MG63 (cell line): Measurements from ENCODE around the gene TCN2. TPM values are rescaled to one million over a fixed set of nuclear protein-coding genes. Genes with fewer than 3 reads are reported as not detected.
"Not testable (repeated sequence)": the region's sequence is repeated elsewhere in the genome, so short reads cannot be mapped to it uniquely, and the experiment has no call there.

Source experiments
- DNase-seq: peaks from one replicate; pipeline ENCODE4 v3.0.0-alpha.2; 2020
- H3K27me3 ChIP-seq: fragments of 250-450 bp; sonication (Bioruptor Pico); 2 replicates; pipeline ENCODE4 v1.5.1; 2020; ENCODE audit warnings: mild to moderate bottlenecking, moderate library complexity
- H3K36me3 ChIP-seq: fragments of 250-450 bp; sonication (Bioruptor Pico); 2 replicates; pipeline ENCODE4 v1.5.1; 2020; ENCODE audit warnings: mild to moderate bottlenecking, moderate library complexity
- H3K4me3 ChIP-seq: fragments of 250-450 bp; sonication (Bioruptor Pico); 2 replicates; pipeline ENCODE4 v1.5.1; 2020; ENCODE audit warnings: mild to moderate bottlenecking, moderate library complexity
- H3K9me3 ChIP-seq: fragments of 250-450 bp; sonication (Bioruptor Pico); 2 replicates; pipeline ENCODE4 v1.5.1; 2020; ENCODE audit warnings: mild to moderate bottlenecking, moderate library complexity
- total RNA-seq: library from RNA; depleted of rRNA; stranded (reverse); fragments of >200 nt; shearing (Covaris generic); gene quantifications from 2 replicates; pipeline ENCODE4 v1.2.3, GENCODE V29; 2014; ENCODE audit warnings: low replicate concordance; rRNA removed

The TCN2 gene
- total RNA-seq = 1.2 TPM in 1 of 2 replicates, not detected in the other

DNA sequence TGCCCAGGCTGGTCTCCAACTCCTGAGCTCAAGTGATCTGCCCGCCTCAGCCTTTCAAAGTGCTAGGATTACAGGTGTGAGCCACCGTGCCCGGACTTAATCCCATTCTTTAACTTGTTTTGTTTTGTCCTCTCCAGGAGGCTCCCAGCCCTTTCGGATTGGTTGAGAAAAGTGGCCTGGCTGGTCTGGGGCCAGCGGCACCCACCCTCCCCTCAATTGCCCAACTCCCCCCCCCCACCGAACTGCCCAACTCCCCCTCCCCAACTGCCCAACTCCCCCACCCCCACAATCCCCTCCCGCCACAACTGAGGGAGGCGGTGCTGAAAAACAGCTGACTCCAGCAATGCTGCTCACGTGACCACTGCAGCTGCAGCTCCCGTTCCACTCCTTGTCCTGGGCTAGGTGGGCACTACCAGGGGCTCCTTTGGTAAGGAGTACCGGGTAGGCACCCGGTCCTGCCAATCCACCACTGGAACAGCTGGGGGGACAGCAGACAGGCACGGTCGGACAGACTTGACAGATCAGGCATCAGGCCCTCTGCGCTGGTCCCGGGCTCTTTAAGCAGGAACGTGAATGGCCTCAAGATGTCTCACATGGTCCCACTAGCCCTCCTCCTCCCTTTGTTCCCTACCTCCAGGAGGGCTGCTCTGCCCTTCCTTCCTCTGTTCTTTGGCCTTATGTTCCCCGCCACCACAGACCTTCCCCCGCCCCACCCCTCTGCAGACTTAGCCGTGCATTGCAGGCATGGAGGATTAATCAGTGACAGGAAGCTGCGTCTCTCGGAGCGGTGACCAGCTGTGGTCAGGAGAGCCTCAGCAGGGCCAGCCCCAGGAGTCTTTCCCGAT lies at the start of gene TCN2:
Gene TCN2 (plus strand): TSS at position 720 of the 845 bp plus-strand sequence. CDS start 158 bp downstream, outside the sequence.
- DNase-seq = no peak

DNA sequence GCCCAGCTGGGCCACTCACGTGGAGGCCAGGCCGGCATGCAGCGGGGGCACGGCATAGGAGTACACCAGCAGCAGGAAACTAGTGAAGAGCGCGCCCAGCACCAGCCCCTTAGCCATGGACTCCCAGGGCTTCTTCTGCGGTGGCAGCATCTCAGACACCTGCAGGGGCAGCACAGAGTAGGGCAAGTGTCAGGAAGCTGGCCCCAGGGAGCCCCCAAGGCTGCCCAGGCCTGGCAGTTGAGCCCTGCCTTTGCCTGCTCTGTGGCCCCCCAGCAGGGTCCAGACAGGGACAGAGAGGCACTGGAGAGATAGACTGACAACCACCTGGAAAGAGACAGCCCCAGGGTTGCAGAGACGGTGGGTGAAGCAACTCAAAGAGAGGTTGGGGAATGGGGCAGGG lies 49.7 kb upstream of the TCN2 start:
- Histone ChIP-seq H3K9me3 (no peaks in the 10 kb centered on the region), H3K27me3 (no peaks in the 10 kb centered on the region), H3K36me3 (no peaks in the 10 kb centered on the region), H3K4me3 (no peak overlapping the region)
- DNase-seq = no peak

More for the DNA sequence above, at the start of gene TCN2:
- no peaks in the 10 kb centered on the region for H3K9me3 ChIP-seq
- no peaks in the 10 kb centered on the region for H3K27me3 ChIP-seq
- no peaks in the 10 kb centered on the region for H3K36me3 ChIP-seq
- no peak within 1 kb of the TSS for H3K4me3 ChIP-seq

DNA sequence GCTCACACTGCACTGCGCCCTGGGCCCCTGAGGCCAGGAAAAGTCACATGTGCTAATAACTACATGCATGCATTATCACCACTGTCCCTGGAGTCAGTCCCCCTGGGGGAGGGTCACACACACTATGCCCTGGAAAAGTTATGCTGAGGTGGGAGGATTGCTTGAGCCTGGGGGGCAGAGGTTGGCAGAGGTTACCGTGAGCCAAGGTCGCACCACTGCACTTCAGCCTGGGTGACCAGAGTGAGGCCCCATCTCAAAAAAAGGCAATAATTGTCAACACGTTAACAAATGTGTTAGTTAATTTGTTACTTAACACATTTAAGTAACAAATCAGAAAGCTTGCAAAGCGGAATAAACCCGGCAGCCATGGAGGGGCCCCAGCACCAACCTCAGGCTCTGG lies 47.1 kb upstream of the TCN2 start:
- Histone ChIP-seq H3K4me3 (no peak overlapping the region), H3K9me3 (no peaks in the 10 kb centered on the region), H3K27me3 (no peaks in the 10 kb centered on the region), H3K36me3 (no peaks in the 10 kb centered on the region)
- DNase-seq = no peak

DNA sequence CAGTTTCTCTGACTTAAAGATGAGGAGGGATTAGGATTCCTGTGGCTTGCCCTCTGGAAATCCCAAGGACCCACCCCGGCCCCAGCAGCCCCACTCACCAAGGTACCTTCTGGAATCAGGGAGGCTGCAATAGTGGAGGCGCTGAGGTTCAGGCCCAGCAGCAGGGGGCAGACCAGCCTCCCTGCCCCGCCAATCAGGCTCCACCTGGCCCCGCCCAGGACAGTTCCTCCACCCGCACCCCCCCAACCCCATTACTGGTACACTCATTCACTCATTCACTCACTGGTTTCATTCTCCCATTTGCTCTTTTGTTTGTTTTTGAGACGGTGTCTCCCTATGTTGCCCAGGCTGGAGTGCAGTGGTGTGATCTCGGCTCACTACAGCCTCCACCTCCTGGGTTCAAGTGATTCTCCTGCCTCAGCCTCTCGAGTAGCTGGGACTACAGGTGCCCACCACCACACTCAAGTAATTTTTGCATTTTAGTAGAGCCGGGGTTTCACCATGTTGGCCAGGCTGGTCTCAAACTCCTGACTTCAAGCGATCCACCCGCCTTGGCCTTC lies 46.3 kb upstream of the TCN2 start:
- DNase-seq = peak; percentile 38
- H3K27me3 ChIP-seq, H3K4me3 ChIP-seq, H3K9me3 ChIP-seq, H3K36me3 ChIP-seq: not testable (repeated sequence)

DNA sequence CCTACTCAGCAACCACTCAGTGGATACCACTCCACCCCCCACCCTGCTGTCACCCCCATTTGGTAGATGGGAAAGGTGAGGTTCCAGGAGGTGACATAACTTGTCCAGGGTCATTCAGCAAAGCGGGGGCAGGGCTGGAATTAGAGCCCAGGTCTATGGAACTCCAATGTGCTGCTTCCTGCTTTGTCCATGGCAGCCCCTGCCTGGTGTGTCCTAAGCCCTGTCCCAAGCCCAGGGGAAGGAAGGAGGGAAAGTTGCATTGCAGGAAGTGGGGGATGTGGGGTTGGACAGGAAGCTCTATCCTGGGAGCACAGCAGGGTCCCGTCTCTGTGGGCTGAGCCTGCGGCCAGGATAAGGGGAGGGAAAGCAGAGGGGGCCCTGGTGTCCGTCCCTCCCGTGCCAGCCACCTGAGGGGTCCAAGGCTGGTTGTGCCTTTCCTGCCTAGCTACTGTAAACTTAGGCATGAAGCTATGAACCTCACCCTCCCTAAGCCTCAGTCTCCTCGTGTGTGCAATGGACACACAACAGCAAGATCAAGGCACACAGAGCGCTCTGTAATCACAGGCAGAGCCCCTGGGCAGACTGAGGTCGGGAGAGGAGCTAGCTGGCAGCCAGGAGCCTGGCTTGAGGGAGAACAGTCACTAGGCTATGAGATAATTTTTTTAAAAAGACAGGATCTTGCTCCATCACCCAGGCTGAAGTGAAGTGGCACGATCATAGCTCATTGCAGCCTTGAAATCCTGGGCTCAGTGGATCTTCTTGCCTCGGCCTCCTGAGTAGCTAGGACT lies 45.4 kb upstream of the TCN2 start:
- no peak for DNase-seq
- Histone ChIP-seq H3K36me3 (no peaks in the 10 kb centered on the region), H3K9me3 (no peaks in the 10 kb centered on the region), H3K4me3 (no peak overlapping the region), H3K27me3 (peaks cover 3% of the 10 kb centered on the region; the same call in 1 of the 2 replicates)

DNA sequence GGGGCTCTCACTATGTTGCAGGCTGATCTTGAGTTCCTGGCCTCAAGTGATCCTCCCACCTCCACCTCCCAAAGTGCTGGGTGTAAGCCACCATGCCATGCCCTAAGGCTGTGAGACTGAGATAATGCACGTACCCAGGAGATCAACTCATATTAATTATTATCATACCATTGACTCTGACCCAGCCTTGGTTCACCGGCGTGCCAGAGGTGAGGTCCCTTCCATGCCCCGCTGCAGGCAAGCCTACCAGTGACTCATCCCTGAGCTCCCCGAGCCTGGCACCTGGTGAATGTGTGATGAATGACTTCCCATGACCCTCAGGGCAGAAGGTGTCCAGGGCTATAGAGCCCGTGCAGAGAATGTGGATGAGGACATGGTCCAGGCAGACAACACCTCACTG lies 44.6 kb upstream of the TCN2 start:
- Histone ChIP-seq H3K36me3 (no peaks in the 10 kb centered on the region), H3K27me3 (peaks cover 7% of the 10 kb centered on the region; the same call in 1 of the 2 replicates), H3K9me3 (no peaks in the 10 kb centered on the region), H3K4me3 (no peak overlapping the region)
- no peak for DNase-seq

DNA sequence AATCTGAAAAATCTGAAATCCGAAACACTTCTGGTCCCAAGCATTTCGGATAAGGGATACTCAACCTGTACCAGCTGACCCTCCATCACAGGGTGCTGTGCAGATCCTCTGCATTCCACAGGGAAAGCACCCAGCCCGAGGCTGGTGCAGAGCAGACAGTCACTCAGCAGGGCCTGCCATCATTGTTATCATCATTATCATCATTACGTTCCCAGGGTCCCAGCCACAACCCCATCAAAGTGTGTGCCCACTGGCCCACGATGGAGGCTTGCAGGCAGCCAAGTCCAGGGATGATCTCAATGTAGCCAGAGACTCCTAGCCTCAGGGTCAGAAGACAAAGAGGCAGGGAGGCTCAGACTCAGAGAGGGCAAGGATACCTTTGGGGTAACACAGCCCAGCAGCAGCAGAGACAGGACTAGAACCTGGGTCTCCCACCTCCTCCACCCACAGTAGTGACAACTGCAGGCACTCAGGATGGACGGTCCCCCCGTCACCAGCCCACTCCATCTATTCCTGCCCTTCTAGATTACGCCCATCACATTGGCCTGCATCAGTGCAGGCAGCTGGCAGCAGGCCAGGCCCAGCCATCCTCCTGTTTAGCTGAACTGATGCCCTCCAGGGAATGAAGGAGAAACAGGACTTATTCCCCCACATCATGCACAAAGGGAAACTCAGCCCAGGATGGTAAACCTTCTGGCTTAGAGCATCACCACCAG lies 42.8 kb upstream of the TCN2 start:
- Histone ChIP-seq H3K36me3 (no peaks in the 10 kb centered on the region), H3K27me3 (peaks cover 7% of the 10 kb centered on the region; the same call in 1 of the 2 replicates), H3K9me3 (no peaks in the 10 kb centered on the region), H3K4me3 (no peak overlapping the region)
- no peak for DNase-seq

DNA sequence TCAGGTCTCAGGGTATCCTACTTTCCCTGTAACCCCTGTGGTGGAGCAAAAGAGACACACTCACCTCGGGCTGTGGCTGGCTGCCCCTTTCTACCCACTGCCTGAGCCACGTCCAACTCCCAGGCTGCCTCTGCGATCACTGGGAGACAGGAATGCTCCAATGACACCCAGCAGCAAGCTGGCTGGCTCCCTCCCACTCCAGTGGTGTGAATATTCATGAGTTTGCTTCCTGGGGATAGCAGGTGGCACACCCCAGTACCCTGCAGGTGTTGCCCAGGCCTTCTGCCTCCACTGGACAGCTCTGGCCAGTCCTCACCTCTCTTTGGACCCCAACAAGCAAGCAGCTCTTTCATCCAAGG lies 42.2 kb upstream of the TCN2 start:
- no peaks in the 10 kb centered on the region for H3K36me3 ChIP-seq
- H3K4me3 ChIP-seq = no peak overlapping the region
- DNase-seq = no peak
- peaks cover 7% of the 10 kb centered on the region; the same call in 1 of the 2 replicates for H3K27me3 ChIP-seq
- no peaks in the 10 kb centered on the region for H3K9me3 ChIP-seq

DNA sequence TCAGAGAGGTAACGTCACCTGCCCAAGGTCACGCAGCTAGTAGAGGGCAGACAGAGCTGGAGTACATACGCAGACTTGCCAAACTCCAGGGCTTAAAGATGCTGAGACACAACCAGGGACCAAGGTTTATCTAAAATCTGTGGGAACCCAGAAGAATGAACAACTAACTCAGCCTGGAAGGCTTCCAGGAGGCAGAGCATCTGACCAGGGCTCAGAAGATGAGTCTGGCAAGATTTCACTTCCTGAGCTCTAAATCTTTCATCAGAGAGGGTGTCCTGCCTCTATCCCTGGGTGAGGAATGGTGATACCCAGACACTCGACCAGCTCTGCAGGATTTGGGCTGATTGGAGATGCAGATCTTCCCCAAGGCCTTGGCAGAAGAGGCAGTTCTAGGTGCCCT lies 41.6 kb upstream of the TCN2 start:
- no peak for DNase-seq
- Histone ChIP-seq H3K27me3 (peaks cover 7% of the 10 kb centered on the region; the same call in 1 of the 2 replicates), H3K36me3 (no peaks in the 10 kb centered on the region)

DNA sequence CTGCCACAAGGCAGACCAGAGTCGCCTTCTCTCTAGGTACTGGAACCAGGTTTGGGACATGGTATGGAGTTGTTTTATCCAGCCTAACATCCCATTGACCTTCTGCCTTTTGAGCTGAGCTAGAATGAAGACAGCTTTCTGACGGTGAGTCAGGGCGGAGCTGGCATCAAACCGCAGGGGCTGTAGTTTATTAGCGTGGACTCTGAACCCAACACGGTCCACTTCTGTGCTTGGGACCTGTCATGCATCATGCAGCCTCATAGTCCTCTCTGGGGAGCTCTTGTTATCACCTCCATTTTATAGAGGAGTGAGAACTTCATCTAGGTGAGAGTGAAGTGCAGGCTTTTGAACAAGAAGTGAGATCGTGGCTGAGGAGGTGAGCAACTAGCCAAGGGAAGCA lies 40.8 kb upstream of the TCN2 start:
- Histone ChIP-seq H3K27me3 (peaks cover 7% of the 10 kb centered on the region; the same call in 1 of the 2 replicates), H3K4me3 (no peak overlapping the region), H3K9me3 (no peaks in the 10 kb centered on the region), H3K36me3 (no peaks in the 10 kb centered on the region)
- DNase-seq = no peak

More for the DNA sequence above, 41.6 kb upstream of the TCN2 start:
- H3K9me3 ChIP-seq = no peaks in the 10 kb centered on the region
- no peak overlapping the region for H3K4me3 ChIP-seq

DNA sequence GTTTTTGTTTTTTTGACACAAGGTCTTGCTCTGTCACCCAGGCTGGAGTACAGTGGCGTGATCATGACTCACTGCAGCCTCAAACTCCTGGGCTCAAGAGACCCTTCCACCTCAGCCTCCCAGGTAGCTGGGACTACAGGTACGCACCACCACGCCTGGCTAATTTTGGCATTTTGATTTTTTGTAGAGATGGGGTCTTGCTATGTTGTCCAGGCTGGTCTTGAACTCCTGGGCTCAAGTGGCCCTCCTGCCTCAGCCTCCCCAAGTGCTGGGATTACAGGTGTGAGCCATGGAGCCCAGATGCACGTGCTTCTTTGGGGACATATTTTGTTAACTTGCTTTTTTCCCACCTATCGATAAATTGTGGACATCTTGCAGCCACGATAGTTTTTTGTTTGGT lies 39.7 kb upstream of the TCN2 start:
- not testable (repeated sequence) for H3K4me3 ChIP-seq, H3K36me3 ChIP-seq, H3K9me3 ChIP-seq, H3K27me3 ChIP-seq, DNase-seq

DNA sequence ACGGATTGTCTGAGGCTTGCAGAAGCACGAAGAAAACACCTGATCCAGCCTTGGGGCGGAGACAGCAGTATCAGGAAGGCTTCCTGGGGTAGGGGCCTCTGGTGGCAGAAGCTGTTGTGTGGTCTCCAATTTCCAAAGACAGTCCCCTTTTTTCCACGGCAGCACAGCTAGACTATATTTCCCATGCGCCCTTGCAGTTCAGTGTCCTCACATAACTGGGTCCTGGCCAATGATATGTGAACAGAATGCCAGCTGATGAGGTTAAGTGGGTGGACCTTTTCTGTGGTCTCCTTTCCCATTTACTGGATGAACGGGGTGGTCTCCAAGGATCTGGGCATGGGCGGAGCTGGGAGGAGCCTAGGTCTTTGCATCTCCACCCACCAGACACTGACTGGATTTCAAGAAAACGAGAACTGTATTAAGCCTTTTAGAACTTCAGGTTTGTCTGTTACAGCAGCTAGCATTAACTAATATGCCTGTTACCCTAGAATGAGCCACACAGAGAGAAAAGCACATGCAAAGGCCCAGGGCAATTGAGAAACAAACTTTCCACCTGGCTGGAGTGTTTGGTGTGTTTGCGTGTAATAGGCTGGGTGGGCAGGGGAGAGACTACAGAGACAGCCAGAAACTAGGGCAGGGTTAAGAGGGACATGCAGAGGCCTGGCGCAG lies 38.7 kb upstream of the TCN2 start:
- DNase-seq = no peak
- Histone ChIP-seq H3K9me3 (no peaks in the 10 kb centered on the region), H3K4me3 (no peak overlapping the region), H3K36me3 (no peaks in the 10 kb centered on the region), H3K27me3 (peaks cover 7% of the 10 kb centered on the region; the same call in 1 of the 2 replicates)

DNA sequence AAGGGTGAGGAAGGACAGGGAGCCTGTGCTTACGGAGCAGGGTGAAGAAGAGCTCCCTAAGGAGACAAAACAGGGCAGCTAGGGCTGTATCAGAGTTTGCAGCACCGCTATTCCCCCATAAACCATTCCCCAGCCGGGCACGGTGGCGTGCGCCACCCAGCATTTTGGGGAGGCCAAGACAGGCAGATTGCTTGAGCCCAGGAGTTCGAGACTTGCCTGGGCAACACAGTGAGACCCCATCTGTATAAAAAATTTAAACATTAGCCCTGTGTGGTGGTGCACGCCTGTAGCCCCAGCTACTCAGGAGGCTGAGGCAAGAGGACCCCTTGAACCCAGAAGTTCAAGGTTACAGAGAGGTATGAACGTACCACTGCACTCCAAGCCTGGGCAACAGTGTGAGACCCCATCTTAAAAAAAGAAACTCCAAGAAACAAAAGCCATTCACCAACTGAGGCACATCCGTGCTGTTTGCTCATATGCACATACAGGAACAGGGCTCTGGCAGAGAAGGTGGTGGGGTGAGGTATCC lies 37.2 kb upstream of the TCN2 start:
- DNase-seq = no peak
- Histone ChIP-seq H3K27me3 (peaks cover 7% of the 10 kb centered on the region; the same call in 1 of the 2 replicates), H3K9me3 (no peaks in the 10 kb centered on the region), H3K4me3 (no peak overlapping the region), H3K36me3 (no peaks in the 10 kb centered on the region)

DNA sequence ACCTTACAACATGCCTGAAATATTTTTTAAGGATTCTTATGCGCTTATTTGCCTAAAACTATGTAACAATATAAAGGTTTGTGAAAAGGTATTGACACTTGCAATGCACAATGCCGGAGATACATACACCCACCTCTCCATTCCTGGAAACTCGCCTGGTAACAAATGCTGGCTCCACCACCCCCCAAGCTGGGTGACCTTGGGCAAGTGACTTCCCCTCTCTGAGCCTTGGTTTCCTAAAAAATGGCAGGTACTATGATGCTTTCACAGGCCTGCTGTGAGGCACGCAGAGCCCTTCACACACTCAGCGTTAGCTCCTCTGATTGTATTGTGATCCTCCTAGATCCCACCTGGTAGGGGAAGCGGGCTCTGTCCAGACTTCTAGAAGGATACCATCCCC lies 34.8 kb upstream of the TCN2 start:
- no peaks in the 10 kb centered on the region for H3K27me3 ChIP-seq
- peaks cover 24% of the 10 kb centered on the region for H3K36me3 ChIP-seq
- no peak for DNase-seq
- no peaks in the 10 kb centered on the region for H3K9me3 ChIP-seq
- H3K4me3 ChIP-seq = no peak overlapping the region

DNA sequence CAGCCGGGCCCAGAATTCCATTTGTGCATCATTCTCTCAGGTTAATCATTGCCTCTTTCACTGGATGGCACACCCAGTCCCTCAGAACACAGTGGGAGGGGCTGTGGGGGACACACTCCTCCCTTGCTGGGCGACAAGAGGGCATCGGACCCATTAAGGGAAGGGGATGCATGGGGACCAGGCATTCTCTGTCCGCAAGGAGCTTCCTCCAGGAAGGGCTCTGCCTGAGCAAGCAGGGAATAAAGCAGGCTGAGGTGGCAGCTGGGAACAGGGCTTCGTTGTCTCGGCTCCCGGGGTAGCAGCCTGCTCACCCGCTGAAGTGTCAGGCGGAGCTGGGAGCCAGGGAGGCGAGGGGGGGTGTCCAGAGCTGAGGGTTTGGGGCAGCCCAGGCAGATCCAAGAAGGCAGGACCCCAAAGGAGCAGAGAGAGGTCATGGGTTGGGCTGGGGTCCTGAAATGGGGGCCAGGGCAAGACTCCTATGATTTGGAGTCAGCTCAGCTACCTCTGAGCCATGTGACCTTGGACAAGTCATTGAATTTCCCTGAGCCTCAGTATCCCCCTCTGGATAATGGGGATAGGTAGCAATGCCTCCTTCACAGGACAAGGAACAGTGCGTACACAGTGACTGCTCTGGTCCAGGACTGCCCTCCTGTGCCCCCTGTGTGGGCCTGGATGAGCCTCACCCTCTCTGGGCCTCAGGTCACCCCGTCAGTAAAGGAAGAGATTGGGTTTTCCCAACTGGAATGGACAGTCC lies 34.0 kb upstream of the TCN2 start:
- Histone ChIP-seq H3K9me3 (no peaks in the 10 kb centered on the region), H3K4me3 (no peak overlapping the region), H3K36me3 (peaks cover 28% of the 10 kb centered on the region), H3K27me3 (no peaks in the 10 kb centered on the region)
- no peak for DNase-seq
